H9 (cell line): Measurements from ENCODE around the gene TMTC1. TPM values are rescaled to one million over a fixed set of nuclear protein-coding genes. Genes with fewer than 3 reads are reported as not detected.

Source experiments
- DNase-seq: peaks from one replicate; pipeline ENCODE4 v3.0.0-alpha.2; 2017
- H2AFZ ChIP-seq: one replicate; pipeline ENCODE4 v1.6.1; 2013; ENCODE audit warnings: mild to moderate bottlenecking, low read length, control low read depth, moderate library complexity
- H2AK5ac ChIP-seq: 2 replicates; pipeline ENCODE4 v1.6.1; 2013; ENCODE audit warnings: low read length, control low read depth, mixed read lengths; ENCODE audit not compliant: insufficient read length
- H2BK120ac ChIP-seq: one replicate; pipeline ENCODE4 v1.6.1; 2013; ENCODE audit warnings: low read depth, mild to moderate bottlenecking, low read length, control low read depth, inconsistent platforms; ENCODE audit not compliant: poor library complexity, severe bottlenecking
- H2BK12ac ChIP-seq: 2 replicates; pipeline ENCODE4 v1.6.1; 2013; ENCODE audit warnings: low read length, control low read depth, mixed read lengths, low read depth; ENCODE audit not compliant: insufficient read length
- H2BK15ac ChIP-seq: 2 replicates; pipeline ENCODE4 v1.6.1; 2013; ENCODE audit warnings: low read depth, low read length, control low read depth
- H2BK20ac ChIP-seq: one replicate; pipeline ENCODE4 v1.6.1; 2013; ENCODE audit warnings: low read depth, mild to moderate bottlenecking, low read length, control low read depth, inconsistent platforms; ENCODE audit not compliant: poor library complexity, severe bottlenecking
- H2BK5ac ChIP-seq: 2 replicates; pipeline ENCODE4 v1.6.1; 2013; ENCODE audit warnings: low read length, control low read depth, mixed read lengths; ENCODE audit not compliant: insufficient read length
- H3K14ac ChIP-seq: 2 replicates; pipeline ENCODE4 v1.6.1; 2013; ENCODE audit warnings: low read length, control low read depth; ENCODE audit not compliant: insufficient read depth
- H3K18ac ChIP-seq: 2 replicates; pipeline ENCODE4 v1.6.1; 2013; ENCODE audit warnings: low read depth, mild to moderate bottlenecking, mixed read lengths, low read length, control low read depth; ENCODE audit not compliant: insufficient read length
- H3K23ac ChIP-seq: 2 replicates; pipeline ENCODE4 v1.6.1; 2013; ENCODE audit warnings: low read length, control low read depth, mixed read lengths, low read depth; ENCODE audit not compliant: insufficient read length
- H3K23me2 ChIP-seq: 2 replicates; pipeline ENCODE4 v1.6.1; 2013; ENCODE audit warnings: low read depth, mild to moderate bottlenecking, mixed read lengths, low read length, control low read depth; ENCODE audit not compliant: insufficient read length, poor library complexity, severe bottlenecking
- H3K27ac ChIP-seq: 2 replicates; pipeline ENCODE4 v1.5.1; 2013; ENCODE audit warnings: low read length, control low read depth, mixed read lengths, low read depth; ENCODE audit not compliant: insufficient read length
- H3K27me3 ChIP-seq: 2 replicates; pipeline ENCODE4 v1.6.1; 2013; ENCODE audit warnings: low read length, control low read depth, inconsistent platforms; ENCODE audit not compliant: insufficient read depth
- H3K4ac ChIP-seq: 2 replicates; pipeline ENCODE4 v1.6.1; 2013; ENCODE audit warnings: low read depth, mild to moderate bottlenecking, control low read depth, inconsistent platforms, low read length, moderate library complexity
- H3K4me1 ChIP-seq: 2 replicates; pipeline ENCODE4 v1.6.1; 2013; ENCODE audit warnings: low read length, control low read depth, inconsistent platforms; ENCODE audit not compliant: insufficient read depth
- H3K4me2 ChIP-seq: 2 replicates; pipeline ENCODE4 v1.6.1; 2013; ENCODE audit warnings: low read length, control low read depth, mixed read lengths; ENCODE audit not compliant: insufficient read length, insufficient read depth
- H3K56ac ChIP-seq: 2 replicates; pipeline ENCODE4 v1.6.1; 2013; ENCODE audit warnings: low read depth, mild to moderate bottlenecking, mixed read lengths, low read length, control low read depth; ENCODE audit not compliant: insufficient read length
- H3K79me1 ChIP-seq: 2 replicates; pipeline ENCODE4 v1.6.1; 2013; ENCODE audit warnings: low read depth, mild to moderate bottlenecking, moderate library complexity, low read length, control low read depth, inconsistent platforms; ENCODE audit not compliant: insufficient read depth, poor library complexity, severe bottlenecking
- H3K79me2 ChIP-seq: 2 replicates; pipeline ENCODE4 v1.6.1; 2013; ENCODE audit warnings: low read length, control low read depth, inconsistent platforms; ENCODE audit not compliant: insufficient read depth
- H3K9ac ChIP-seq: 2 replicates; pipeline ENCODE4 v1.6.1; 2013; ENCODE audit warnings: low read length, control low read depth, mixed read lengths; ENCODE audit not compliant: insufficient read length; ENCODE audit errors: extremely low read depth
- H3K9me3 ChIP-seq: one replicate; pipeline ENCODE4 v1.6.1; 2013; ENCODE audit warnings: low read depth, low read length, inconsistent platforms; ENCODE audit not compliant: control insufficient read depth
- H3T11ph ChIP-seq: one replicate; pipeline ENCODE4 v1.6.1; 2013; ENCODE audit warnings: mild to moderate bottlenecking, low read length, control low read depth, inconsistent platforms
- H4K20me1 ChIP-seq: one replicate; pipeline ENCODE4 v1.6.1; 2013; ENCODE audit not compliant: control insufficient read depth, insufficient read length, insufficient read depth
- H4K5ac ChIP-seq: 2 replicates; pipeline ENCODE4 v1.6.1; 2013; ENCODE audit warnings: low read depth, mild to moderate bottlenecking, mixed read lengths, low read length, control low read depth; ENCODE audit not compliant: insufficient read length
- H4K8ac ChIP-seq: replicated peaks from 2 replicates; pipeline ENCODE4 v1.6.1; 2013; ENCODE audit warnings: low read length, control low read depth, mixed read lengths, low read depth; ENCODE audit not compliant: insufficient read length
- H4K91ac ChIP-seq: 2 replicates; pipeline ENCODE4 v1.6.1; 2013; ENCODE audit warnings: low read depth, mild to moderate bottlenecking, moderate library complexity, mixed read lengths, low read length, control low read depth; ENCODE audit not compliant: insufficient read length
- H3K27ac Mint-ChIP-seq, 3 experiments: 2 replicates in 2 of 3; 3 replicates in 1 of 3; pipeline ENCODE4 v1.8.0; 2020 to 2021; ENCODE audit warnings: mixed read lengths in 3 of 3, mild to moderate bottlenecking in 1 of 3, moderate library complexity in 1 of 3
- H3K27me3 Mint-ChIP-seq: 2 replicates; pipeline ENCODE4 v1.8.0; 2021; ENCODE audit warnings: low read depth, mild to moderate bottlenecking, moderate library complexity, mixed read lengths
- H3K36me3 Mint-ChIP-seq, 3 experiments: 2 replicates in 2 of 3; 3 replicates in 1 of 3; pipeline ENCODE4 v1.8.0; 2020 to 2021; ENCODE audit warnings: low read depth in 3 of 3, mixed read lengths in 3 of 3; ENCODE audit not compliant: insufficient read depth in 1 of 3
- H3K4me1 Mint-ChIP-seq, 2 experiments: 2 replicates each; pipeline ENCODE4 v1.8.0; 2020; ENCODE audit warnings: mixed read lengths in 2 of 2
- H3K4me3 Mint-ChIP-seq, 2 experiments: 2 replicates in 1 of 2; 3 replicates in 1 of 2; pipeline ENCODE4 v1.8.0; 2020 to 2021; ENCODE audit warnings: mild to moderate bottlenecking in 2 of 2, mixed read lengths in 2 of 2, moderate library complexity in 1 of 2
- H3K9me3 Mint-ChIP-seq, 2 experiments: 2 replicates in 1 of 2; 3 replicates in 1 of 2; pipeline ENCODE4 v1.8.0; 2020; ENCODE audit warnings: mild to moderate bottlenecking in 2 of 2, mixed read lengths in 2 of 2, moderate library complexity in 1 of 2
- WGBS: extraction: QIAGEN DNeasy Blood & Tissue Kit; methylation state at CpG from one replicate; pipeline ENCODE4 v1.1.7; 2013; ENCODE audit warnings: missing lambda C conversion rate, low lambda C conversion rate, mixed read lengths; ENCODE audit not compliant: insufficient read length; ENCODE audit errors: extremely low coverage; 5-methylcytosine and 5-hydroxymethylcytosine counted together
- total RNA-seq: library from RNA; stranded (reverse); gene quantifications from 2 replicates; pipeline ENCODE4 v1.2.1, GENCODE V29; 2021
- TF ChIP-seq, protein P1 (sequence below): fragments of 200-600 bp; sonication (generic); conservative IDR thresholded peaks from 3 replicates; pipeline ENCODE4 v1.8.0; 2021; ENCODE audit warnings: antibody characterized with exemption, mild to moderate bottlenecking

Gene TMTC1
- total RNA-seq, 1 experiment from 2014 or later: 16.1 TPM

GRCh38 chr12:29460082-29460481, 323.7 kb downstream of the TMTC1 start:
- Mint-ChIP-seq H3K4me1 (no peaks in the 10 kb centered on the region), H3K27me3 (no peaks in the 10 kb centered on the region), H3K27ac (no peak overlapping the region), H3K36me3 (no peaks in the 10 kb centered on the region), H3K9me3 (no peaks in the 10 kb centered on the region; a peak in 1 of 5 replicates), H3K4me3 (no peak overlapping the region)
- no peaks in the 10 kb centered on the region for H3K23me2 ChIP-seq
- no peak overlapping the region for H2BK5ac ChIP-seq
- no peak for DNase-seq
- no peak overlapping the region for H3T11ph ChIP-seq
- H3K4me1 ChIP-seq: no peaks in the 10 kb centered on the region
- H3K56ac ChIP-seq: no peak overlapping the region
- no peaks in the 10 kb centered on the region for H3K27me3 ChIP-seq
- H3K14ac ChIP-seq: no peak overlapping the region
- no peak overlapping the region for H4K5ac ChIP-seq
- no peak overlapping the region for H3K23ac ChIP-seq
- H3K9me3 ChIP-seq: no peaks in the 10 kb centered on the region
- H2BK15ac ChIP-seq: no peak overlapping the region
- no peak overlapping the region for H2BK120ac ChIP-seq
- no peak overlapping the region for H4K91ac ChIP-seq
- no peak overlapping the region for H2BK20ac ChIP-seq
- H4K20me1 ChIP-seq: no peaks in the 10 kb centered on the region
- no peaks in the 10 kb centered on the region for H3K79me2 ChIP-seq
- WGBS: no CpG with 5 or more reads among the region's 2 CpGs
- no peaks in the 10 kb centered on the region for H3K79me1 ChIP-seq
- TF ChIP-seq, protein P1, sequence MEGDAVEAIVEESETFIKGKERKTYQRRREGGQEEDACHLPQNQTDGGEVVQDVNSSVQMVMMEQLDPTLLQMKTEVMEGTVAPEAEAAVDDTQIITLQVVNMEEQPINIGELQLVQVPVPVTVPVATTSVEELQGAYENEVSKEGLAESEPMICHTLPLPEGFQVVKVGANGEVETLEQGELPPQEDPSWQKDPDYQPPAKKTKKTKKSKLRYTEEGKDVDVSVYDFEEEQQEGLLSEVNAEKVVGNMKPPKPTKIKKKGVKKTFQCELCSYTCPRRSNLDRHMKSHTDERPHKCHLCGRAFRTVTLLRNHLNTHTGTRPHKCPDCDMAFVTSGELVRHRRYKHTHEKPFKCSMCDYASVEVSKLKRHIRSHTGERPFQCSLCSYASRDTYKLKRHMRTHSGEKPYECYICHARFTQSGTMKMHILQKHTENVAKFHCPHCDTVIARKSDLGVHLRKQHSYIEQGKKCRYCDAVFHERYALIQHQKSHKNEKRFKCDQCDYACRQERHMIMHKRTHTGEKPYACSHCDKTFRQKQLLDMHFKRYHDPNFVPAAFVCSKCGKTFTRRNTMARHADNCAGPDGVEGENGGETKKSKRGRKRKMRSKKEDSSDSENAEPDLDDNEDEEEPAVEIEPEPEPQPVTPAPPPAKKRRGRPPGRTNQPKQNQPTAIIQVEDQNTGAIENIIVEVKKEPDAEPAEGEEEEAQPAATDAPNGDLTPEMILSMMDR: no peak
- H2BK12ac ChIP-seq: no peak overlapping the region
- H4K8ac ChIP-seq: no peak overlapping the region
- no peak overlapping the region for H3K4ac ChIP-seq
- no peak overlapping the region for H3K4me2 ChIP-seq
- H3K9ac ChIP-seq: no peak overlapping the region
- H3K18ac ChIP-seq: no peak overlapping the region
- no peak overlapping the region for H2AFZ ChIP-seq
- no peak overlapping the region for H3K27ac ChIP-seq
- H2AK5ac ChIP-seq: no peak overlapping the region
